ENCODE measurements around the gene RSAD1.

DNA sequence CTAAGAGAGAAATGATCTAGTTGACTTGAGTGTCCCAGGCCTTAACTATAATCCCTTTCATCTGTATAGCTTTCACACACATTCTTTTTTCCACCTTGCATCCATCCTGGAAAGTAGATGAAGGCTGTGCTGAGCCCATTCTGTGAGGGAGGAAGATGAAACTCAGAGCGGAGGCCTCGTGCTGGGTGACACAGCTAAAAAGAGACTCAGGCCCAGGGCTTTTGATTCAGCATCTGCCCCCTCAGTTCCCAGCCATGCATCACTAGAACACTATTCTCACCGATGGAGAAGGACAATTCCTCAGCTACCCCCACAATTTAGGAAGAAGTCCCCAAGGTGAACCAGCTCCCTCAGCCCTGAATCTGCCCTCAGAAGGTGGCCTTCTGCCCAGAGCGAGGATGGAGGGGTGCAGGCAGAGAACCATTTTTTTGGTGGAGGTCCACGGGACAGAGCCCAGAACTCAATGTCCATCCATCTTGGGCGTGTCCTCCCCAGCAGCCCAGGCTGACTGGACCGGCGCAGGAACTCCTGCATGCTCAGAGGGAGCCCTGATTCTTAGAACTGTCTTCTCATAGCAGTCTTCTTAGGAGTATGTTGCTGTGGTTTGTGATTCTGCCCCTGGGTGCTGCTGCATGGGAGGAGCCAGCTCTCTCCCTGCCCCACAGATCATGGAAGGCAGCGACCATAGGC lies 23.8 kb downstream of the RSAD1 start:
- TF ChIP-seq, protein P1, sequence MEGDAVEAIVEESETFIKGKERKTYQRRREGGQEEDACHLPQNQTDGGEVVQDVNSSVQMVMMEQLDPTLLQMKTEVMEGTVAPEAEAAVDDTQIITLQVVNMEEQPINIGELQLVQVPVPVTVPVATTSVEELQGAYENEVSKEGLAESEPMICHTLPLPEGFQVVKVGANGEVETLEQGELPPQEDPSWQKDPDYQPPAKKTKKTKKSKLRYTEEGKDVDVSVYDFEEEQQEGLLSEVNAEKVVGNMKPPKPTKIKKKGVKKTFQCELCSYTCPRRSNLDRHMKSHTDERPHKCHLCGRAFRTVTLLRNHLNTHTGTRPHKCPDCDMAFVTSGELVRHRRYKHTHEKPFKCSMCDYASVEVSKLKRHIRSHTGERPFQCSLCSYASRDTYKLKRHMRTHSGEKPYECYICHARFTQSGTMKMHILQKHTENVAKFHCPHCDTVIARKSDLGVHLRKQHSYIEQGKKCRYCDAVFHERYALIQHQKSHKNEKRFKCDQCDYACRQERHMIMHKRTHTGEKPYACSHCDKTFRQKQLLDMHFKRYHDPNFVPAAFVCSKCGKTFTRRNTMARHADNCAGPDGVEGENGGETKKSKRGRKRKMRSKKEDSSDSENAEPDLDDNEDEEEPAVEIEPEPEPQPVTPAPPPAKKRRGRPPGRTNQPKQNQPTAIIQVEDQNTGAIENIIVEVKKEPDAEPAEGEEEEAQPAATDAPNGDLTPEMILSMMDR (IDR thresholded peaks at IDR 0.05), result no peak
- TF ChIP-seq POLR2AphosphoS5 (IDR thresholded peaks at IDR 0.05; ENCODE audit: insufficient read depth in 1 of 2, low read depth in 1 of 2), result no peak

All from vagina (tissue), 2 donors.